Erythroblast (primary cell): Measurements from ENCODE around the gene EDC3.

Experiments
- GATA1 ChIP-seq: IDR thresholded peaks from 2 replicates; pipeline ENCODE4 v1.6.1; 2011; ENCODE audit warnings: low read depth, mild to moderate bottlenecking, control low read depth, low read length, moderate library complexity
- POLR2A ChIP-seq: IDR thresholded peaks from 2 replicates; pipeline ENCODE4 v1.6.1; 2011; ENCODE audit warnings: mild to moderate bottlenecking, low read length

- TF ChIP-seq POLR2A (no peak), GATA1 (no peak)
Observed at GRCh38 chr15:74628949-74629348, 66.9 kb downstream of the EDC3 start.
